GM19324 (cell line): ENCODE data around the gene CRHR1.
"Not testable (repeated sequence)": the region's sequence is repeated elsewhere in the genome, so short reads cannot be mapped to it uniquely, and the experiment has no call there.

Experiments
- ATAC-seq: cut with Tn5 transposase; IDR thresholded peaks from one replicate; pipeline ENCODE4 v1.9.1; 2021; ENCODE audit warnings: mild to moderate bottlenecking, moderate library complexity; ENCODE audit not compliant: unreplicated experiment, low FRiP score

The CRHR1 gene

DNA sequence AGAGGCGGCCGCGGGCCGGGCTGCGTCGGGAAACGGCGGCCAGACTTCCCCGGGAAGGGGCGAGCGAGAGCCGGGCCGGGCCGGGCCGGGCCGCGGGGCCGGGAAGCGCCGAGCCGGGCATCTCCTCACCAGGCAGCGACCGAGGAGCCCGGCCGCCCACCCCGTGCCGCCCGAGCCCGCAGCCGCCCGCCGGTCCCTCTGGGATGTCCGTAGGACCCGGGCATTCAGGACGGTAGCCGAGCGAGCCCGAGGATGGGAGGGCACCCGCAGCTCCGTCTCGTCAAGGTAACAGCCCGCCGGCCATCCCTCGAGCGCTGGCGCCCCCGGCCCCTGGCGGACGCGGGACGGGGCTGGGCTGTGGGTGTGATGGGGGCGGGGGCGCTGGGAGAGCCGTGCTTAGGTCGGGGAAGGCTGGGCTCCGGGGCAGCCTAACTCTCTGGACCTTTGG is at the start of gene CRHR1:
TSS of gene CRHR1 (plus strand) at position 28 of the 448 bp plus-strand sequence. CDS start at position 253, 225 bp downstream.
- no peak for ATAC-seq

DNA sequence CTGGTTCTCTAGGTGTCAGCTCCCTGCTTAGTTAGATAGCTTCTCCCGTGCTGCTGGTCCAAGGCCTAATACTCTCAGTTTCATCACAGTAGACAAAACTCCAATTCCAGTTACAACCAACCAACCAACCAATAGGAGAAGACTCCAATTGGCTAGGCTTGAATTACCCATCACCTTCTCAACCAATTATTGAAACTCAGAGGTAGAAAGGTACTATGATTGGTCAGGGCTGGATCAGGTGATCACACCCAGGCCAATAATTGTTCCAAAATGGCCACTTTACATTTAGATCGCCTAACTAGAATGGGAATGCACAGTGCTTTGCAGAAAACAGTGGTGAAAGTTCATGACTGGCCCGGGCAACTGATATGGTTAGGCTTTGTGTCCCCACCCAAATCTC is 49.5 kb upstream of the CRHR1 start:
- no peak for ATAC-seq

DNA sequence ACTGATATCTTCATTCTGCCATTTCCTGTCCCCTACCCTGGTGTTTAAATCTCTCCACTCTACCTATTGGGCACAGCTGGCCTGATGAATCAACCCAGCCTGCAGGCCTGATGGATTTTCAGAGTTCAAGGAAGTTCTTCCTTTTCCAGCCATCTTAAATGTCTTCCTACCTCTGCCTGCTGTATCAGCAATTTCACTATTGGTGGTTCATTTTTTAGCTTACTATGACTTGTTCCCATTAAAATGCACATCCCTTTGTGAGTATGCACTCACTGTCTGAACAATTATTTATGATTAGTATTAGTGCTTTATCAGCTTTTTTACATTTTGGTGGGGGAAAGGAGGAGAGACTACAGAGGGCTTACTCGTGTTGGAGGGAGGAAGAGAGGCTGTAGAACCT is 48.6 kb upstream of the CRHR1 start:
- ATAC-seq, result no peak

DNA sequence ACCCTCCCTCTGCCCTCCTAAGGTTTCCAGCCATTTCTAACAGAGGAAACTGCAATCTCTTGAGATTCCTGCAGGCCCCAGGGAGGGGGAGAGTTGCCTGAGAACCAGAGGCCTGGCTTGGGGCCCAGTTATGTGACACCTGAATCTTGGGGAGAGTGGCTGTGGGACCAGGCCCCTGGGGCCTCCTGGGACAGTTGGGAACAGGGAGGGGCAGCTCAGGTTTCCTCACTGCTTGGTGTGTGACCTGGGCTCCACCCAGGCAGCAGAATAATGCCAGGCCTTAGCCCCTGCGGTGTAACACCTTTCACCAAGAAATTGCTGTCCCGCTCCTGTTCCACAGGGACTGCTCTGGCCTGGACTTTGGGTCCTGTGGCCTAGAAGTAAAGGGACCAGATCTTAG is 44.3 kb upstream of the CRHR1 start:
- ATAC-seq, result no peak

DNA sequence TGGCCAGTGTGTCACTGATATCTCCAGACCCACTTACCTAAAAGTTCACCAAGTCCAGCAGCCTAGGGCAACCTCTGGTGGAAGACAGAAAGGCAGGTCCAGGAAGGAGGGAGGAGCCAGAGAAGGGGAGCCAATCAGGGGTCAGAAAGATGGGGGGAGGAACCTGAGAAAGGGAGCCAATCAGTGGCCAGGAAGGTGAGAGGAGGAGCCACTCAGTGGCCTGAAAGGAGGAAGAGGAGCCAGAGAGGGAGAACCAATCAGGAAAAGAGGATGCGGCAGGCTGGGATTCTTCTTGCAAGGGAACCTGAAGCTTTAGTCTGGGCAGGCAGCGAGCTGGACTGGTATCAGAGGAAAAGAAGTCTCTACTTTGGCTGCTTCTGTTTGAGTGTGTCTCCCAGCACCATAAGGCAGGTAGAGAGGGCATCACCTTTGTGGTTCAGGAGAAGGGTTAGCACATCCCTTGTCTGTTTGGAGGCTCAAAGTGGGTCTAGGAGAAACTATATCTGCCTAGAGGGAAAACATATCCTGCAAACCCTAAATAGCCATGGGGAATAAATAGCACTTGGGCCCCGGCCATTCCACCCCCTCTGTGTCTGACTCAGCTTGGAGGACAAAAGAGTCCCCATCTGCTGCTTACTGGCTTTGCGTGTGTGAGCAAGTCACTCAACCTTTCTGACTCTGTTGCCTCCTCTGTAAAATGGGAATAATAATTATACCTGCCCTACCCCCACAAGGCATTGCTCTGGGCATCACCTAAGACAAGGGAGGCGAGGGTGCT is 43.4 kb upstream of the CRHR1 start:
- no peak for ATAC-seq

DNA sequence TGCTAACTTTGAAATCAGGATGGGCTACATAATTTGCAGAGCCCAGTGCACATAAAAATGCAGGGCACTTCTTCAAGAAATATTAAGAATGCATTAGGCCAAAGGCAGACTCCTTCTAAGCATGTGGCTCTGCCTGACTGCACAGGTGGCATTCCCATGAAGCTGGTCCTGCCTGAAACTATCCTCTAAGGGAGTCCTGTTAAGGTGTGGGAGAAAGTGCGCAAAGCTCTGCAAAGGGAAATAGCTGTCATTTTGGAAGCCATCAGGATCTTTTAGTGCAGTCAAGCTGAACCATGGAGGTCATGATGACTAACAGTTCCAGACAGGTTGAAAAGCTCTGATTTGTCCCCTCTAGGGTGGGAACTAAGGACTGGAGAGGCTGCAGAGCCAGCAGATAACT is 41.9 kb upstream of the CRHR1 start:
- no peak for ATAC-seq

DNA sequence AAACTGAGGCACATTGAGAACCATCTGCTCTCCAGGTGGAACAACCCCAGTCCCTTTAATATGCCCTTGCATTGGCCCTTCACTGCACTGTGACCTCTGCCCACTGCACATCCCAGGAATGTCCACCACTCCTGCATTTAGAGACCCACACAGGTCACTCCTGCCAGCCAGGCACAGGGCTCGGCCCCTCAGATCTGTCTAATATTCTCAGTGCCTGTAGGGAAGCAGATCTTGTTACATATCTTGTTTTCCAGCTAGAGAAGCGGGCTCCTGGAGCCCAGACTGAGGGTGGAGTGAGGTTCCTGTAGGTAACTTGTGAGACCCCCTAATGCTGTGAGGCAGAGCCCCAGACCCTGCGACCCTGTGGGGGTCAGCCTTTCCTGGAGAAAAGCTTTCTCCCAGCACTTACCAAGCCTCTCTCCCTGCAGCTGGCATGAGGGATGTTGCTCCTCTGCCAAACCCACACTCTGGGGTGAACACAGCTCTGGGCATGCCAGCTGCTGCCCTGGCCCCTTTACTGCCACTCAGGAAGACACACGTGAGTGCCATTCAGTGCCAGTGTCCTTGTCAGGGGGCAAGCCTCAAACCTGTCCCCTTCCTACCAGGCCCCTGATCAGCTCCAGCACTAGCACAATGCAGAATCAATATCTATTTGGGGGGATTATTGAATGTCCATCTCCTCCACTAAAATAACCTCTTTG is 40.3 kb upstream of the CRHR1 start:
- ATAC-seq, result no peak

DNA sequence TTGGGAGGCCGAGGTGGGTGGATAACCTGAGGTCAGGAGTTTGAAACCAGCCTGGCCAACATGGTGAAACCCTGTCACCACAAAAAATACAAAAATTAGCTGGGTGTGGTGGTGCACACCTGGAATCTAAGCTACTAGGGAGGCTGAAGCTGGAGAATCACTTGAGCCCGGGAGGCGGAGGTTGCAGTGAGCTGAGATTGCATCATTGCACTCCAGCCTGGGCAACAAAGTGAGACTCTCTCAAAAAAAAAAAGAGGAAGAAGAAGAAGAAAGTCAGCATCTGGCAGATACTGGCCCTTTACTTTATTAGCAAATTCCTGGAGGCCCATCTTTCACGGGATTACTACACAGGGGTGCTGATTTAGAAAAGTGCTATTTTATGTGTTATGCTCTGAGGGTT is 39.3 kb upstream of the CRHR1 start:
- not testable (repeated sequence) for ATAC-seq

DNA sequence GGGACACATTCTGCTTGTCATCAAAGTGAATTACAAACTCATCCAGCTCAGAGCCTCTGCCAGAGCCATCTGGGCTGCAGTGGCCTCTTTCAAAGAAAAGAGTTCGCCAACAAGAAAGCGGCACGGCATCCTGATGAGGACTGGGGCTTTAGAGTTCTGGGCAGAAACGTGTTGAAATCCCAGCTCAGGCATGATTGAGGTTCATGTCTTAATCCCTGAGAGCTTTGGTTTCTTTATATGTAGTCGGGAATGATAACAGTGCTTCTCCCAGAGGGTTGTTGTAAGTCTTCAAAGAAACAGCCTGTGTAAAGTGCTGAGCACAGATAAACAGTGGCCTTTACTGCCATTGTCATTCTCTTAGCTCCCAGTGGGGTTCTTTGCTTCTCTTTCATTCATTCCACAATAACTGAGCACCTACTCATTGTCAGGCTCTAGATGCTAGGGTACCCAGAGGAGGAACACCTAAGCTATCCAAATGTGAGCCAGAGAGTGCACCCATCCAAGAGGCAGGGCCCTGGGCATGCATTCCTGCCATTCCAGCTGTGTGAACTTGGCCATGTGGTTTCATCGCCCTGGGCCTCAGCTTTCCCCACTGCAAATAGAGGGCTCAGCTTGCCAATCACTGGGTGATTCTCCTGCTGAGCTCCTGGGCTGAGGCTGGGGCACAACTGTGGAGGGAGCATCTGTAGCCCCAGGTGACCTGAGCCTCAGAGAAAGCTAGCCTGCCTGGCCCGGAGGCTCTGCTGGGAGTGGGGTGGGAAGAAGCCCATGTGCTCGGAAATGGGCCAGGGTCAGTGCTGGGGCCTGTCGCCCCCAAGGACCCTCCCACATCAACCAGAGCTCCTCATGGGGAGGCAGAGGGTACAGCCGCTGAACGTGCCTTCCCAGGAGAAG is 38.3 kb upstream of the CRHR1 start:
- ATAC-seq, result no peak

DNA sequence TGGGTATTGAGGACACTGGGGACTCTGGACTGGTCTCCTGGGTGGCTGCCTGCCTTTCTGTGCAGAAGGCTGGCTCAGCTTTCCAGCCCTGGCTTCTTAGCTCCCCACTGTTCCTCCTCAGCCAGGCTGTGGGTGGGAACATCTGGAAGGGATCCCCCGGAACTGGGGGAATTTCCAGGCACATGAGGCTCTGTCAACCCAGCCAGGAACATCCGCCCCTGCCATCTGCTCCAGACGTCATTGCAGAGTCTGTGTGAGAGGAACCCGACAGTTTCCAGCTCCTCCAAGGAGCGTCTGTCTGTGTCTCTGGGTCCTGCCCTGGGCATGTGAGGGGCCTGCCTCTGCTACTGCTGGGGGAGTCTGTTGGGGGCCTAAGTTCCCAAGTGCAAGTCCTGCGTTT is 36.2 kb upstream of the CRHR1 start:
- ATAC-seq, result no peak

DNA sequence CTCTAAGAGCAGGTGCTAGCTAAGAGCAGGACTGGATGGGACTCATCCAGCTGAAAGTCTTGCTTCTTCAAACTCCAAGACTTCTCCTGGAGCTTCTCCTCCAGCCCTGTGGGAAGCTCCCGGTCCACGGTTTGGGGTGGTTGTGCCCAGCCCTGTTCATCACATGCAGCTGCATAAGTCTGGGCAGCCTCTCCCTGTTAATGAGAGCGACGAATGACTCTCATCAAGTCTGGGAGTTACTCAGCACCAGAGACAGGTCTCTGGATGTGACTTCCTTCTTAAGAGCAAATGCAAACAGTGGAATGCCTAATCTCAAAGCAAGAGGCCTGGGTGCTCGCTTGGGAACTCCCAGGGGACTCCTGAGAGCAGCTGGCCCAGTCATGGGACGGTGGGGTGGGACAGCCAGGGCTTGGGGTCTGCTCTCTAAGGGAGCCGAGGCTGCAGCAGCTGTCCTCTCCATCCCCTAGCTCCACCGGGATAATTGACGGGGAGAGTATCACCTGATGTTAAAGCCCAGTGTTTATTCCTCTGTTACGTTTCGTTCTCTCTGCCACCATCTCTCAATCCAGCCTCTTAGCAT is 35.3 kb upstream of the CRHR1 start:
- ATAC-seq, result no peak

DNA sequence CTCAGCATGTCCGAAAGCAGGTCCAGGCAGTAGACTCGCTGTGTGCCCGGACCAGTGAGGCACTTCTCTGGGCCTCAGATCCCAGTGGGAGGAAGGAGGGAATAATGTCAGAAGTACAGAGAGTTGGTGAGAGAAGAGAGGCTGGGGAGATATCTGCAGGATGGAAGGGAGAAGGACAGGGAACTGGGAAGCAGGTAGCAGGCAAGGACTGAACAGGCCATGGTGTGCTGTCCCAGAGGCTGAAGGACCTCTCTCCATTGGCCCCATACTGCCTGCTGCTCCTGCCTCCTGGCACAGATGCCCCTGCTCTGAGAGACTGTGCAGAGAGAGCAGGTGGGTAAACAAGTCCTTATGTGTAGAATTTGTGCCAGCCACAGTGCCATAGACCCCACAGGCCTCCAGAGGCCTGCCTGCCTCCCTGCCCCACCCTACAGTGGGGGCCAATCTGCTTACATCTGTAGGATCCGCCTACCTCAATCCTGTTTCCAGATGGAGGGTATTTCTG is 34.2 kb upstream of the CRHR1 start:
- ATAC-seq, result no peak

DNA sequence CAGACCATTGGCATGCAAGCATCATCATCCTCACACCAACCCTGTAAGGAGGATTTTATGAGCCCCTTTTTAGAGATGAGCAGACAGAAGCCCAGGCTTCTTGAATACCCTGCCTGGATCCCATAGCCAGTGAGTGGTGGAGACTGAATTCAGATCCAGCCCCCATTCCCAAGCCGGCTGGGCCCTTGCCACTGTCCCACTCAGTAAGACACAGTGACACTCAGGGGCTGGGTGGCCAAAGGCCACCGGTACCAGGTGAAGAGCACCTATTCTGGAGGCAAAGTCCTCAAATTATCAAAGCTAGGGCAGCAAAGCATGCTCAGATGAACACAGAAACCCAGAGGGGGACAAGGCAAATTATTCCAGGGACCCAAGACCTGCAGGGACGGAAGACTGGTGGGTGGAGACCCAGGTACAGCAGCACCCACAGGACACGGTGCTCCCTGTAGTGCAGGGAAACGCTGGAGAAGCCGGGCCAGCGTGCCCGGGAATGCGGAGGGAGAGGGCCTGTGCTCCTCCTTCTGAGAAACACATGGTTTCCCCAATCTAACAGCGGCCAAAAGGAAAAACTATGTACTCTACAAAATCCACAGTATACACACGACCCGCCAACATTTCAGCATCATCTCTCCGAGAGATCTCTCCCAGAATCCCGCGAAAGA is 33.2 kb upstream of the CRHR1 start:
- ATAC-seq, result no peak

DNA sequence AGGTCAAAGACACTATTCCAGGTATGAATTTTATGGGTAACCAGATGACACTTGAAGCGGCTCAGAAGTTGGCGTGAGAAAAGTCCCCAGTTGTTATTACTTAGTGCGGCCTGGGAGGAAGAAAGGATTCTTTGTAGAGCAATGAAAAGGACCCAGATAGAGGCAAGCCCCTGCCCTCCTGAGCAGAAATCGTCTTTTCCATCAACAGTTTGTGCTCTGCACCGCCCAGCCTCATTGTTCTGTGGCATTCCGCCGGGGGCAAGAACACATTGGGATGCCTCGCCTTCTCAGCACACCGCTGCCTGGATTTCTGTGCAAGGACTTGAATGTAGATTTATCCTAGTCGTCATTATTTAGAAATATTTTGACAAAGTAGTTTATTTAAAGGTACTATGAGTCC is 32.7 kb upstream of the CRHR1 start:
- ATAC-seq, result no peak

DNA sequence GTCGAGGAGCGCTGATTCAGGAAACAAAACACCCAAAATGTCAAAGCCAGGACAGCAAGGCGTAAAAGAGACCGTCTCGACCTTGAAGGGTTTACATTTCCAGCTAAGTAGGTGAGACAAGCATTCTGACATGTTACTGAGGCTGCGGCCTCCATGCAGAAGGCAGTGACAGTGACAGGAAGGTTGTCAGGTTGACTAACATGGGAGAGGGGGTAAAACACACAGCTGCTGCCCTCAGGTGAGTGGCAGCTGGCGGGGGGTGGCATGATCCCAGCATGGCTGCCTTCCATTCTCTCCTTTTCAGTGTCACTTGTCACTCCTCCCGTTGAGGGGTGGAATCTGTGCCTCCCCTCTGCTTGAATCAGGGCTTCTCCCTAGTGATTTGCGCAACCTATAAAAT is 31.9 kb upstream of the CRHR1 start:
- ATAC-seq, result no peak

DNA sequence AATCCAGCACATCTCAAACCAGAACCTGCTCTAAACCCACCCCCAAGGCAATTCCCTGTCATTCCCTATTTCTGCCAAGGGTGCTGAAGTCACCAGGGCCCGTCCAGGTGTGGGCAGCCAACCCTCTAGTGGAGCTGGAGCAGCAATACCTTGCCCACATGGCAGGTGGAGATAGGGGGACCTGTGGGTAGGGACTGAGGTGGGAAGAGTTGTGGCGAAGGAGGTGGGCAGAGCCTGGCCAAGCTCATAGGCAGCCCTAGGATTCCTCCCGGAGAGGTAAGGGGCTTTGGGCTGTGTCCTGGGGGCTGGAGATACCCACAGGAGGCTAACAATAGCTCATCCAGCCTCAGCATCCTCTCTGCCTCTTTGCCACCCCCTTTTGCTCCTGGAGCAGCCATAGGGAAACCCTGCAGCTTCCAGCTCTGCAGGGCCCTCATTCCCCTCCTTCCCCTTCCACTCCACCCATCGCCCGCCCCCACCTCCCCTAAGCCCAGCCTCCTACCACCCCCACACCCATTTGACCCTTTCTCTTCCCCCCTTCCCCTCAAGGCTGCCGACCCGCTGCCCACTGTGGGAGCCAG is 30.4 kb upstream of the CRHR1 start:
- no peak for ATAC-seq

DNA sequence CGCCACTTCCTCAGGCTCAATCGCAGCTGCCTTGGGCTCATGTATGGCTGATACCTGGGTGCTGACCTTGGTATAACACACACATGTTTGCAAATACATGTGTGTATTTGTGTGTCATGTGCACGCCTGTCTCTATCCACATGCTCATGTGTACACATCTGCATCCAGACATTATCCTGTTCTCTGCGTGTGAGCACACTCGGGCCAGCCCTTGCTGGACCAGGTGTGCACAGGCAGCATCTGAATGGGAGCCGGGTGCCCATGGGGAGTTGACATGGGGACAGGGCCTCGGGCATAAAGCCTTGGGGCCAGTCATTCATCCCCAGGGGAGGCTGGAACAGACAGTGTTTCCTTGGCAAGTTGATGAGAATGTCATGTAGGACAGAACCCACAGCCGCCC is 29.1 kb upstream of the CRHR1 start:
- ATAC-seq, result no peak

DNA sequence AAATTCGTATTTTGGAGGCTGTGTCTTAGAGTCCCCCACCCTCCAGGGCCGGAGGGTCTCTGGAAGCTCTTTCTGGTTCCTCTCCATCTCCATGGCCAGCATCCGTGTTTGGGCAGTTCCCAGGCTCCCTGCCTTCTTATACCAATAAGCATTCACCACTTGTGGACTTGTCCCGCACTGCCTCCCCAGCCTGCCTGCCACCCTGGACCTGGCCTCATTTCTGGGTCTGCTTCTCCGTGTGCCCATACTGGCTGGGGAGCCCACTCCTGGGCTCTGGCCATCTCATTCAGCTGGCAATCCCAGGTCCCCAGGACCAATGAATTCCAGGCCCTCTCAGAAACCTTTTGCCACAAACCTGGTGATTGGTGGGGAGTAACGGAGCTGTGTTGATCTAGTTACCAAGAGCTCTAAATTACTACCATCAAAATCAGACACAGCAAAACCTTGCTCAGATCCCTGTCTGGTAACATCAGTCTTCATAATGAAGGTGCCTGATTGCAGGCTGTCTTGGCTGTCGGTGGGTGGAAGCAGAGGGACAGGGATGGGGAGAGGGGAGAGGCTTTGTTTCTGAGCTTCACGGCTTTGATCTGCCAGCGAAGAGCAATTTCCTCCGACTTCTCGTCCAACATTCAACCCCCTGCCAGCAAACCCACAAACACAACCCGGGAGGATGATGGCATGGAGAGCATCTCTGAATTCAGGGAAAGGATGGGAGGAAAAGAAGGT is 27.7 kb upstream of the CRHR1 start:
- ATAC-seq, result no peak
